Measurements from ENCODE around the gene MARK1.

DNA sequence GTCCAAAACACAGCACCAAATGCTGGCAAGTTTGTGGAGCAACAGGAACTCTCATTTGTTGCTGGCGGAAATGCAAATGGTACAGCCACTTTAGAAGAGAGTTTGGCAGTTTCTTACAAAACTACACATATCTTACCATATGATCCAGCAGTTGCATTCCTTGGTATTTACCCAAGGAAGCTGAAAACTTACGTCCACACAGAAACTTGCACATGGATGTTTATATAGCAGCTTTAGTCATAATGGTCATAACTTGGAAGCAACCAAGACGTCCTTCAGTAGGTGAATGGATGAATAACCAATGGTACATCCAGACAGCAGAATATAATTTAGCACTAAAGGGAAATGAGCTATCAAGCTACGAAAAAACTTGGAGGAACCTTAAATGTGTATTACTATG is 66.4 kb downstream of the MARK1 start:
- no peak for TF ChIP-seq CTCF (IDR thresholded peaks at IDR 0.05)
- TF ChIP-seq POLR2A (IDR thresholded peaks at IDR 0.05): no peak

Measured in esophagus squamous epithelium (tissue), 4 donors.